Mesendoderm (in vitro differentiated cells): ENCODE results near the gene DNAI2.

Source experiments
- DNase-seq: peaks from one replicate; pipeline ENCODE4 v3.0.0; 2013
- H2AK5ac ChIP-seq: 2 replicates; pipeline ENCODE4 v1.6.1; 2013; ENCODE audit warnings: low read length, inconsistent platforms
- H2BK120ac ChIP-seq: 2 replicates; pipeline ENCODE4 v1.6.1; 2013; ENCODE audit warnings: low read depth, mild to moderate bottlenecking, low read length, moderate library complexity, mixed read lengths
- H2BK15ac ChIP-seq: replicated peaks from 2 replicates; pipeline ENCODE4 v1.6.1; 2013; ENCODE audit warnings: low read depth, mild to moderate bottlenecking, moderate library complexity
- H2BK5ac ChIP-seq: 2 replicates; pipeline ENCODE4 v1.6.1; 2013; ENCODE audit warnings: low read length, inconsistent platforms
- H3K18ac ChIP-seq: 2 replicates; pipeline ENCODE4 v1.6.1; 2013; ENCODE audit warnings: mild to moderate bottlenecking, low read length, mixed read lengths
- H3K23ac ChIP-seq: one replicate; pipeline ENCODE4 v1.6.1; 2013; ENCODE audit warnings: low read length
- H3K27ac ChIP-seq: 2 replicates; pipeline ENCODE4 v1.5.1; 2013; ENCODE audit warnings: low read depth, mild to moderate bottlenecking, inconsistent platforms, low read length, moderate library complexity
- H3K27me3 ChIP-seq: 2 replicates; pipeline ENCODE4 v1.6.1; 2013; ENCODE audit warnings: low read length, control low read depth, mild to moderate bottlenecking, inconsistent platforms; ENCODE audit not compliant: insufficient read depth, poor library complexity
- H3K36me3 ChIP-seq: 2 replicates; pipeline ENCODE4 v1.6.1; 2013; ENCODE audit warnings: low read length, inconsistent platforms; ENCODE audit not compliant: control insufficient read depth, insufficient read depth
- H3K4ac ChIP-seq: one replicate; pipeline ENCODE4 v1.6.1; 2013; ENCODE audit warnings: low read depth, mild to moderate bottlenecking, low read length, moderate library complexity
- H3K4me1 ChIP-seq: 2 replicates; pipeline ENCODE4 v1.6.1; 2013; ENCODE audit warnings: low read depth, low read length, inconsistent platforms; ENCODE audit not compliant: control insufficient read depth
- H3K4me2 ChIP-seq: 2 replicates; pipeline ENCODE4 v1.6.1; 2013; ENCODE audit warnings: low read length
- H3K4me3 ChIP-seq: 2 replicates; pipeline ENCODE4 v1.5.1; 2013; ENCODE audit warnings: mild to moderate bottlenecking, low read length
- H3K56ac ChIP-seq: one replicate; pipeline ENCODE4 v1.6.1; 2013; ENCODE audit warnings: low read length
- H3K79me1 ChIP-seq: 2 replicates; pipeline ENCODE4 v1.6.1; 2013; ENCODE audit warnings: low read length, inconsistent platforms
- H3K79me2 ChIP-seq: 2 replicates; pipeline ENCODE4 v1.6.1; 2013; ENCODE audit warnings: mild to moderate bottlenecking, low read length; ENCODE audit not compliant: control insufficient read depth, insufficient read depth
- H3K9ac ChIP-seq: 2 replicates; pipeline ENCODE4 v1.6.1; 2013; ENCODE audit warnings: low read length, inconsistent platforms
- H4K5ac ChIP-seq: one replicate; pipeline ENCODE4 v1.6.1; 2013; ENCODE audit warnings: low read length
- H4K8ac ChIP-seq: one replicate; pipeline ENCODE4 v1.6.1; 2013; ENCODE audit warnings: low read depth, mild to moderate bottlenecking, control low read depth, low read length, moderate library complexity
- WGBS: extraction: QIAGEN DNeasy Blood & Tissue Kit; methylation state at CpG from one replicate; pipeline ENCODE4 v1.1.7; 2013; ENCODE audit warnings: low lambda C conversion rate, missing lambda C conversion rate; ENCODE audit not compliant: insufficient coverage; ENCODE audit errors: extremely low coverage; 5-methylcytosine and 5-hydroxymethylcytosine counted together

Gene DNAI2

GRCh38 chr17:74249590-74250270 is 24.3 kb upstream of the DNAI2 start:
- Histone ChIP-seq H3K18ac (no peak overlapping the region), H3K4ac (no peak overlapping the region), H3K79me2 (no peaks in the 10 kb centered on the region), H3K27me3 (no peaks in the 10 kb centered on the region), H3K4me1 (peaks cover 3% of the 10 kb centered on the region), H3K36me3 (no peaks in the 10 kb centered on the region), H3K4me2 (no peak overlapping the region), H2BK5ac (no peak overlapping the region), H2BK15ac (no peak overlapping the region), H4K5ac (no peak overlapping the region), H3K4me3 (no peak overlapping the region), H2BK120ac (no peak overlapping the region), H3K23ac (no peak overlapping the region), H3K79me1 (no peaks in the 10 kb centered on the region), H4K8ac (no peak overlapping the region), H3K56ac (no peak overlapping the region), H3K27ac (no peak overlapping the region), H2AK5ac (no peak overlapping the region), H3K9ac (no peak overlapping the region)
- DNase-seq, result no peak
- no CpG with 5 or more reads among the region's 17 CpGs for WGBS

GRCh38 chr17:74250324-74250995 is 23.6 kb upstream of the DNAI2 start:
- no peak overlapping the region for H3K27ac ChIP-seq
- H3K18ac ChIP-seq, result no peak overlapping the region
- no peak overlapping the region for H4K8ac ChIP-seq
- WGBS, result no CpG with 5 or more reads among the region's 12 CpGs
- H3K56ac ChIP-seq, result no peak overlapping the region
- H2BK120ac ChIP-seq, result no peak overlapping the region
- no peak overlapping the region for H3K9ac ChIP-seq
- no peaks in the 10 kb centered on the region for H3K79me2 ChIP-seq
- H2AK5ac ChIP-seq, result no peak overlapping the region
- H3K4me2 ChIP-seq, result no peak overlapping the region
- no peak for DNase-seq
- H3K79me1 ChIP-seq, result no peaks in the 10 kb centered on the region
- H3K23ac ChIP-seq, result no peak overlapping the region
- H2BK15ac ChIP-seq, result no peak overlapping the region
- H3K4ac ChIP-seq, result no peak overlapping the region
- H3K27me3 ChIP-seq, result no peaks in the 10 kb centered on the region
- H3K4me1 ChIP-seq, result peaks cover 2% of the 10 kb centered on the region
- no peak overlapping the region for H4K5ac ChIP-seq
- H3K4me3 ChIP-seq, result no peak overlapping the region
- no peak overlapping the region for H2BK5ac ChIP-seq
- H3K36me3 ChIP-seq, result no peaks in the 10 kb centered on the region

GRCh38 chr17:74251051-74251450 is 23.0 kb upstream of the DNAI2 start:
- Histone ChIP-seq H3K18ac (no peak overlapping the region), H3K23ac (no peak overlapping the region), H3K9ac (no peak overlapping the region), H3K79me2 (no peaks in the 10 kb centered on the region), H3K56ac (no peak overlapping the region), H4K8ac (no peak overlapping the region), H3K4me2 (no peak overlapping the region), H2BK15ac (no peak overlapping the region), H4K5ac (no peak overlapping the region), H2BK5ac (no peak overlapping the region), H3K4ac (no peak overlapping the region), H3K4me3 (no peak overlapping the region), H2BK120ac (no peak overlapping the region), H3K4me1 (no peaks in the 10 kb centered on the region), H3K36me3 (no peaks in the 10 kb centered on the region), H3K27me3 (no peaks in the 10 kb centered on the region), H2AK5ac (no peak overlapping the region), H3K79me1 (no peaks in the 10 kb centered on the region), H3K27ac (no peak overlapping the region)
- DNase-seq, result no peak
- no CpG with 5 or more reads among the region's 8 CpGs for WGBS

GRCh38 chr17:74251569-74251968 is 22.5 kb upstream of the DNAI2 start:
- no peak overlapping the region for H3K4ac ChIP-seq
- H3K27me3 ChIP-seq, result no peaks in the 10 kb centered on the region
- no peak overlapping the region for H2AK5ac ChIP-seq
- DNase-seq, result no peak
- no peak overlapping the region for H3K18ac ChIP-seq
- no peak overlapping the region for H3K4me2 ChIP-seq
- no peak overlapping the region for H3K27ac ChIP-seq
- H4K8ac ChIP-seq, result no peak overlapping the region
- H2BK120ac ChIP-seq, result no peak overlapping the region
- H3K4me1 ChIP-seq, result no peaks in the 10 kb centered on the region
- H2BK15ac ChIP-seq, result no peak overlapping the region
- H2BK5ac ChIP-seq, result no peak overlapping the region
- H3K79me1 ChIP-seq, result no peaks in the 10 kb centered on the region
- no CpG with 5 or more reads among the region's 6 CpGs for WGBS
- no peaks in the 10 kb centered on the region for H3K36me3 ChIP-seq
- H3K56ac ChIP-seq, result no peak overlapping the region
- H3K79me2 ChIP-seq, result no peaks in the 10 kb centered on the region
- H3K4me3 ChIP-seq, result no peak overlapping the region
- no peak overlapping the region for H3K9ac ChIP-seq
- no peak overlapping the region for H3K23ac ChIP-seq
- no peak overlapping the region for H4K5ac ChIP-seq

- Histone ChIP-seq H3K9ac (no peak overlapping the region), H3K56ac (no peak overlapping the region), H2BK15ac (no peak overlapping the region), H3K4me1 (no peaks in the 10 kb centered on the region), H2AK5ac (no peak overlapping the region), H3K27me3 (no peaks in the 10 kb centered on the region), H2BK5ac (no peak overlapping the region), H3K79me1 (no peaks in the 10 kb centered on the region), H4K5ac (no peak overlapping the region), H3K79me2 (no peaks in the 10 kb centered on the region), H3K27ac (no peak overlapping the region), H2BK120ac (no peak overlapping the region), H4K8ac (no peak overlapping the region), H3K4ac (no peak overlapping the region), H3K4me3 (no peak overlapping the region), H3K23ac (no peak overlapping the region), H3K4me2 (no peak overlapping the region), H3K18ac (no peak overlapping the region), H3K36me3 (no peaks in the 10 kb centered on the region)
- no peak for DNase-seq
- no CpG with 5 or more reads among the region's 8 CpGs for WGBS
Observed at GRCh38 chr17:74252211-74252610, 21.8 kb upstream of the DNAI2 start.

GRCh38 chr17:74253036-74253435 is 21.0 kb upstream of the DNAI2 start:
- Histone ChIP-seq H2BK5ac (no peak overlapping the region), H3K56ac (no peak overlapping the region), H4K5ac (no peak overlapping the region), H2AK5ac (no peak overlapping the region), H3K79me1 (no peaks in the 10 kb centered on the region), H2BK15ac (no peak overlapping the region), H3K27me3 (no peaks in the 10 kb centered on the region), H3K23ac (no peak overlapping the region), H3K4me1 (no peaks in the 10 kb centered on the region), H3K18ac (no peak overlapping the region), H4K8ac (no peak overlapping the region), H3K4me3 (no peak overlapping the region), H3K36me3 (no peaks in the 10 kb centered on the region), H2BK120ac (no peak overlapping the region), H3K4me2 (no peak overlapping the region), H3K79me2 (no peaks in the 10 kb centered on the region), H3K4ac (no peak overlapping the region), H3K27ac (no peak overlapping the region), H3K9ac (no peak overlapping the region)
- WGBS, result no CpG with 5 or more reads among the region's 13 CpGs
- DNase-seq, result no peak
